Gastroesophageal sphincter (tissue), 3 donors: Measurements from ENCODE around the gene SCFD2.

Source experiments
- EP300 ChIP-seq: sonication (generic); formaldehyde crosslinking; IDR thresholded peaks from one replicate; pipeline ENCODE4 v1.6.1; 2017; ENCODE audit warnings: antibody characterized with exemption, mild to moderate bottlenecking
- TF ChIP-seq, protein P1 (sequence below), 4 experiments: fragments of 200-600 bp in 2 of 4; fragments of 450-650 bp in 2 of 4; sonication (generic) in 1 of 4; IDR thresholded peaks; one replicate each; pipeline ENCODE4 v1.5.1; 2017 to 2019; ENCODE audit warnings: antibody characterized with exemption in 4 of 4, mild to moderate bottlenecking in 2 of 4, moderate library complexity in 2 of 4

DNA sequence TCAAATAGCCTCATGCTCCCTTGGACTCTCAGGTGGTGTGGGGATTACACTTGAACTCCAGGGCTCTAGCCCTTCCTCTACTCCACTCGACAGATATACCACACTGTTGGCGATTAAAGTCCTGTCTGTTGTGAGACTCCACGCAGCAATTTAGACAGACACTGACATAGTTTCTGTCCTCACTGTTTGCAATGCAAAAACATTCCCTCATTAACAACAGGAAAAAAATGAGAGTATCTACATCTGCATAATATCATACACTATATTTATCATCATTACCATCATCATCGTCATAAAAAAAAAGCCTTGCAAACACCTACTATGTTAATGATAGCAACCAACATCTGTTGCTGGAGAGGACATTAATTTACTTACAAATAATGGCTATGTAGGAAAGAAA lies 371.3 kb downstream of the SCFD2 start:
- no peak for TF ChIP-seq EP300
- TF ChIP-seq, protein P1, sequence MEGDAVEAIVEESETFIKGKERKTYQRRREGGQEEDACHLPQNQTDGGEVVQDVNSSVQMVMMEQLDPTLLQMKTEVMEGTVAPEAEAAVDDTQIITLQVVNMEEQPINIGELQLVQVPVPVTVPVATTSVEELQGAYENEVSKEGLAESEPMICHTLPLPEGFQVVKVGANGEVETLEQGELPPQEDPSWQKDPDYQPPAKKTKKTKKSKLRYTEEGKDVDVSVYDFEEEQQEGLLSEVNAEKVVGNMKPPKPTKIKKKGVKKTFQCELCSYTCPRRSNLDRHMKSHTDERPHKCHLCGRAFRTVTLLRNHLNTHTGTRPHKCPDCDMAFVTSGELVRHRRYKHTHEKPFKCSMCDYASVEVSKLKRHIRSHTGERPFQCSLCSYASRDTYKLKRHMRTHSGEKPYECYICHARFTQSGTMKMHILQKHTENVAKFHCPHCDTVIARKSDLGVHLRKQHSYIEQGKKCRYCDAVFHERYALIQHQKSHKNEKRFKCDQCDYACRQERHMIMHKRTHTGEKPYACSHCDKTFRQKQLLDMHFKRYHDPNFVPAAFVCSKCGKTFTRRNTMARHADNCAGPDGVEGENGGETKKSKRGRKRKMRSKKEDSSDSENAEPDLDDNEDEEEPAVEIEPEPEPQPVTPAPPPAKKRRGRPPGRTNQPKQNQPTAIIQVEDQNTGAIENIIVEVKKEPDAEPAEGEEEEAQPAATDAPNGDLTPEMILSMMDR (IDR thresholded peaks at IDR 0.05) = no peak
